ENCODE measurements around the gene RPS26.
"Not testable (repeated sequence)": the region's sequence is repeated elsewhere in the genome, so short reads cannot be mapped to it uniquely, and the experiment has no call there.

The RPS26 gene

GRCh38 chr12:56001487-56002100, 40.1 kb upstream of the RPS26 start:
- Histone ChIP-seq H3K4me3 (ENCODE audit: low read length, poor library complexity, severe bottlenecking) (no peak overlapping the region), H2AFZ (ENCODE audit: low read length) (no peak overlapping the region), H3K4me2 (ENCODE audit: low read depth, low read length, poor library complexity, severe bottlenecking) (no peak overlapping the region), H3K79me2 (ENCODE audit: insufficient read depth, low read length) (no peaks in the 10 kb centered on the region), H3K27me3 (ENCODE audit: insufficient read depth, low read length, poor library complexity, severe bottlenecking) (no peaks in the 10 kb centered on the region), H3K4me1 (ENCODE audit: insufficient read depth, low read length, poor library complexity, severe bottlenecking) (no peaks in the 10 kb centered on the region), H4K20me1 (ENCODE audit: insufficient read depth, low read length, poor library complexity, severe bottlenecking) (no peaks in the 10 kb centered on the region), H3K9me2 (replicated peaks; ENCODE audit: low read depth, low read length) (no peaks in the 10 kb centered on the region), H3K9me3 (ENCODE audit: insufficient read depth, low read depth, low read length) (no peaks in the 10 kb centered on the region), H3K9ac (ENCODE audit: low read depth, low read length, poor library complexity, severe bottlenecking) (no peak overlapping the region), H3F3A (ENCODE audit: low read depth) (no peaks in the 10 kb centered on the region), H3K36me3 (ENCODE audit: insufficient read depth, low read length) (no peaks in the 10 kb centered on the region)
- TF ChIP-seq CTCF (conservative IDR thresholded peaks at IDR 0.05; ENCODE audit: low read length), result no peak
- TF ChIP-seq EZH2phosphoT487 (IDR thresholded peaks at IDR 0.05; ENCODE audit: borderline replicate concordance), result no peak

- H3K9me2 ChIP-seq (replicated peaks; ENCODE audit: low read depth, low read length); H3K9me3 ChIP-seq (ENCODE audit: insufficient read depth, low read depth, low read length); H2AFZ ChIP-seq (ENCODE audit: low read length); H3K9ac ChIP-seq (ENCODE audit: low read depth, low read length, poor library complexity, severe bottlenecking); H3K27me3 ChIP-seq (ENCODE audit: insufficient read depth, low read length, poor library complexity, severe bottlenecking); H4K20me1 ChIP-seq (ENCODE audit: insufficient read depth, low read length, poor library complexity, severe bottlenecking); H3K4me2 ChIP-seq (ENCODE audit: low read depth, low read length, poor library complexity, severe bottlenecking); H3K36me3 ChIP-seq (ENCODE audit: insufficient read depth, low read length); H3F3A ChIP-seq (ENCODE audit: low read depth); H3K4me3 ChIP-seq (ENCODE audit: low read length, poor library complexity, severe bottlenecking); H3K79me2 ChIP-seq (ENCODE audit: insufficient read depth, low read length); H3K4me1 ChIP-seq (ENCODE audit: insufficient read depth, low read length, poor library complexity, severe bottlenecking): not testable (repeated sequence)
Measured at GRCh38 chr12:56003376-56003775, 38.3 kb upstream of the RPS26 start.

GRCh38 chr12:56004211-56004610, 37.5 kb upstream of the RPS26 start:
- H3K36me3 ChIP-seq (ENCODE audit: insufficient read depth, low read length), result no peaks in the 10 kb centered on the region
- H3K27me3 ChIP-seq (ENCODE audit: insufficient read depth, low read length, poor library complexity, severe bottlenecking), result no peaks in the 10 kb centered on the region
- H3K9me3 ChIP-seq (ENCODE audit: insufficient read depth, low read depth, low read length), result no peaks in the 10 kb centered on the region
- no peak overlapping the region for H3K9ac ChIP-seq (ENCODE audit: low read depth, low read length, poor library complexity, severe bottlenecking)
- H3F3A ChIP-seq (ENCODE audit: low read depth), result no peaks in the 10 kb centered on the region
- H2AFZ ChIP-seq (ENCODE audit: low read length), result no peak overlapping the region
- no peaks in the 10 kb centered on the region for H3K79me2 ChIP-seq (ENCODE audit: insufficient read depth, low read length)
- H4K20me1 ChIP-seq (ENCODE audit: insufficient read depth, low read length, poor library complexity, severe bottlenecking), result no peaks in the 10 kb centered on the region
- TF ChIP-seq CTCF (conservative IDR thresholded peaks at IDR 0.05; ENCODE audit: low read length) (no peak), EZH2phosphoT487 (IDR thresholded peaks at IDR 0.05; ENCODE audit: borderline replicate concordance) (no peak)
- no peaks in the 10 kb centered on the region for H3K9me2 ChIP-seq (replicated peaks; ENCODE audit: low read depth, low read length)
- H3K4me3 ChIP-seq (ENCODE audit: low read length, poor library complexity, severe bottlenecking), result no peak overlapping the region
- no peak overlapping the region for H3K4me2 ChIP-seq (ENCODE audit: low read depth, low read length, poor library complexity, severe bottlenecking)
- H3K4me1 ChIP-seq (ENCODE audit: insufficient read depth, low read length, poor library complexity, severe bottlenecking), result peaks cover 9% of the 10 kb centered on the region
